ENCODE data around the gene OTUB2.

The OTUB2 gene

DNA sequence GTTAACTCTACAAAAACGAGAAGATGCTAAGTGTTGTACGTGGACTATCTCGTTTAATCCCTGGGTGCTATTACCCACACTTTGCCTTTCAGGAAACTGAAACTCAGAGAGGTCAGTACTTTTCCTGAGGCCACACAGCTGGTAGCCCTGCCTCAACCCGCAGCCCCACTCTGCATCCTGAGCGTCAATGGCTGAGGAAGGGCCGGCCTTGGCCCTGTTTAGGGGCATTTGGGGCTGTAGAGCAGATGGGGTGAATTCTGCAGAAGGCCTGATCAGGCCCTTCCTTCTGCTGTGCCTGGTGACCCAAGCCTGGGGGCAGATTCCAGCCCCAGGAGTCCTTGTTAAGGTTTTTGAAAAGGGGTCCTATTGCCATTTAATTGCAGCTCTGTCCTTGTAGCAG is 32.8 kb upstream of the OTUB2 start:
- DNase-seq (ENCODE audit: extremely low spot score), result no peak
- ChIA-PET CTCF (interaction anchor here (1.0 to 17.4 kb wide), 9 partner anchors 10 to 187 kb away, joined by 3 to 664 read pairs (median 5); partner anchors contain the start of gene ASB2), POLR2A (interaction anchor here (1.1 to 1.6 kb wide), 2 partner anchors 32 to 34 kb away, joined by 3 to 5 read pairs; no protein-coding TSS in a partner anchor)
- TF ChIP-seq, protein P1, sequence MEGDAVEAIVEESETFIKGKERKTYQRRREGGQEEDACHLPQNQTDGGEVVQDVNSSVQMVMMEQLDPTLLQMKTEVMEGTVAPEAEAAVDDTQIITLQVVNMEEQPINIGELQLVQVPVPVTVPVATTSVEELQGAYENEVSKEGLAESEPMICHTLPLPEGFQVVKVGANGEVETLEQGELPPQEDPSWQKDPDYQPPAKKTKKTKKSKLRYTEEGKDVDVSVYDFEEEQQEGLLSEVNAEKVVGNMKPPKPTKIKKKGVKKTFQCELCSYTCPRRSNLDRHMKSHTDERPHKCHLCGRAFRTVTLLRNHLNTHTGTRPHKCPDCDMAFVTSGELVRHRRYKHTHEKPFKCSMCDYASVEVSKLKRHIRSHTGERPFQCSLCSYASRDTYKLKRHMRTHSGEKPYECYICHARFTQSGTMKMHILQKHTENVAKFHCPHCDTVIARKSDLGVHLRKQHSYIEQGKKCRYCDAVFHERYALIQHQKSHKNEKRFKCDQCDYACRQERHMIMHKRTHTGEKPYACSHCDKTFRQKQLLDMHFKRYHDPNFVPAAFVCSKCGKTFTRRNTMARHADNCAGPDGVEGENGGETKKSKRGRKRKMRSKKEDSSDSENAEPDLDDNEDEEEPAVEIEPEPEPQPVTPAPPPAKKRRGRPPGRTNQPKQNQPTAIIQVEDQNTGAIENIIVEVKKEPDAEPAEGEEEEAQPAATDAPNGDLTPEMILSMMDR (IDR thresholded peaks at IDR 0.05; ENCODE audit: control extremely low read depth, extremely low read depth, low read depth, missing control alignments), result no peak

DNA sequence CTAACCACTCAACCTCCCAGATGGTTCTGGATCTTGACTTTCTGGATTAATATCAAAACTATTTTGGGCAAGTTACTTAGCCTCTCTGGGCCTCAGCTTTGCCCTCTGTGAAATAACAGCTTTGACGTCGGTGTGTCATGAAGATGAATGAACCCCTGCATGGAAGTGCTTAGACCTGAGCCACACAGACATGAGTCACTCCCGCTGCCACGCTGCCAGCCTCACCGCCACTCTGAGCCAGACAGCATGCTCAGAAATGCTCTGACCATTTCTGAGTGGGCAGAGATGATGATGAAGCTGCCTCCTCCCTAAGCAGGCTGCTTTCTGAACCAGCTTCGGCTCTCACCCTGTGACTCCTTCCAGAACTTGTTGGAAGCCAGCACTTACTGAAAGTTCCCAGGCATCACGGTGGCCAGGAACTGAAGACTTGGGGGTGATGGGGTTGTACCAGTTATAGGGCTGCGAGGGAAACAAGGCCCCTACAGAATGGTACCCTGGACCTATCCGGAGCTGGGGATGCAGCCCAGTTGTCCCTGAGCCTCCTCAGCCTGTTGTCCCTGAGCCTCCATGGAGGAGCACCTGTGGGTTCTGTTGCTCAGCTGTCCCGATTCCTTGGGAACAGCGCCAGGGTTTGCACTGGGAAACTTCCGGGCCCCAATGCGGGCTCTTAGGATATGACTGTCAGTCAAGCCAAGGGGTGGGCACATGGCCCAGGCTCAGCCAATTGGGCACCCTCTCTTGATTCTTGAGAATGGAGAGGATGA is 31.0 kb upstream of the OTUB2 start:
- CTCF ChIA-PET, result interaction anchor here (1.2 to 17.4 kb wide), 3 partner anchors 14 to 53 kb away, joined by 5 to 664 read pairs (median 124); partner anchors contain the start of gene ASB2

DNA sequence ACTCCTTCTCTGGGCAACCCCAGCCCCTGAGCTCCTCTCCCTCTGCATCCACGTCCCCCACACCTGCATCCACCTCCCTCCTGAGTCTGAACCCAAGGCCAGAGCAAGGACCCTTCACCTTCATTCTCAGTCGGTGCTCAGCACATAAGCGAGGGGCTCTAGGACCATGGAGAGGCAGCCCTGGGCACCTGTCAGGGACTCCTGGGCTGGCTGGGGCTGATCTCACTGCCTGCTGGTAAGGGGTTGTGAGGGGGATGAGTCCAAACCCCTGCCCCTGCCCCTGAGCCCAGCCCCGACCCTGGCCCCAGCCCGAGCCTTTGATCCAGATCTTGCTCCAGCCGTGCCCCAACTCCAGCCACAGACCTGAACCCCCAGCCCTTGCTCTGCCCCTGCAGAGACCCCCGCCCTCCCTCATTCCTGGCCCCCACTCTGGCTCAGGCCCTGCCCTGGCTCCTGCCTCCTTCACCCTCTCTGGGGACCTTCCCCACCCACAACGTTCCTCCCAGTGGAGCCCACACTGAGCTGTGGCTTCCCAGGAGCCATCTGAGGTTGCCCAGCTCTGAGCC is 29.9 kb upstream of the OTUB2 start:
- ChIA-PET POLR2A (interaction anchor here (0.6 kb wide), 1 partner anchor 17 kb away, joined by 3 read pairs; no protein-coding TSS in a partner anchor), CTCF (interaction anchor here (1.1 to 17.4 kb wide), 6 partner anchors 14 to 54 kb away, joined by 4 to 664 read pairs (median 62); partner anchors contain the start of gene ASB2)
- TF ChIP-seq, protein P1 (IDR thresholded peaks at IDR 0.05; ENCODE audit: control extremely low read depth, extremely low read depth, low read depth, missing control alignments), result no peak
- no peak for DNase-seq (ENCODE audit: extremely low spot score)

More for the DNA sequence above, 31.0 kb upstream of the OTUB2 start:
- DNase-seq (ENCODE audit: extremely low spot score), result no peak
- TF ChIP-seq, protein P1 (IDR thresholded peaks at IDR 0.05; ENCODE audit: control extremely low read depth, extremely low read depth, low read depth, missing control alignments), result no peak
- POLR2A ChIA-PET, result interaction anchor here (0.6 kb wide), 2 partner anchors 20 to 33 kb away, joined by 3 to 5 read pairs; no protein-coding TSS in a partner anchor

DNA sequence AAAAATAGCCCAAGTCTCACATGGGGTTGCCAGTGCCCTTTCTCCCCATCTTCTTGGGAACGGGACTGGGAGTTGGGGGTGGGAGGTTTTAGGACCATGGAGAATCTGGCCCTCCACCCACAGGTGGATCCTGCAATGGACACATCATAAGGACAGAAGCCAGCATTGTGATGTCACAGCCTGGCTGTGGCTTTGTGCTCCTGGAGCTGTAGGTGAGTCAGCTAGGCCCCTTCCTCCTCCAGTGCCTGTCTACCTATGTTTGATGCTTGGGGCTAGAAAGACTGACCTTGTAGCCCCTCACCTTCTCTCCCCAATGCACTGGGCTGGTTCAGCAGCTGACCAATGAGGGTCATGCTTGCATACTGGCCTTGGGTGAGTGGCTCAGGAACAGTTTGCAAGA is 29.1 kb upstream of the OTUB2 start, which contains the start of gene CCDC197:
Gene CCDC197, plus strand, starts transcription at position 220 of the 400 bp plus-strand sequence. CDS start 831 bp downstream, outside the sequence.
- no peak for DNase-seq (ENCODE audit: extremely low spot score)
- TF ChIP-seq, protein P1 (IDR thresholded peaks at IDR 0.05; ENCODE audit: control extremely low read depth, extremely low read depth, low read depth, missing control alignments), result no peak
- CTCF ChIA-PET, result interaction anchor here (1.1 to 17.4 kb wide), 5 partner anchors 16 to 55 kb away, joined by 4 to 664 read pairs (median 90); partner anchors contain the start of gene ASB2
- POLR2A ChIA-PET, result interaction anchor here (0.6 kb wide), 1 partner anchor 34 kb away, joined by 3 read pairs; no protein-coding TSS in a partner anchor

DNA sequence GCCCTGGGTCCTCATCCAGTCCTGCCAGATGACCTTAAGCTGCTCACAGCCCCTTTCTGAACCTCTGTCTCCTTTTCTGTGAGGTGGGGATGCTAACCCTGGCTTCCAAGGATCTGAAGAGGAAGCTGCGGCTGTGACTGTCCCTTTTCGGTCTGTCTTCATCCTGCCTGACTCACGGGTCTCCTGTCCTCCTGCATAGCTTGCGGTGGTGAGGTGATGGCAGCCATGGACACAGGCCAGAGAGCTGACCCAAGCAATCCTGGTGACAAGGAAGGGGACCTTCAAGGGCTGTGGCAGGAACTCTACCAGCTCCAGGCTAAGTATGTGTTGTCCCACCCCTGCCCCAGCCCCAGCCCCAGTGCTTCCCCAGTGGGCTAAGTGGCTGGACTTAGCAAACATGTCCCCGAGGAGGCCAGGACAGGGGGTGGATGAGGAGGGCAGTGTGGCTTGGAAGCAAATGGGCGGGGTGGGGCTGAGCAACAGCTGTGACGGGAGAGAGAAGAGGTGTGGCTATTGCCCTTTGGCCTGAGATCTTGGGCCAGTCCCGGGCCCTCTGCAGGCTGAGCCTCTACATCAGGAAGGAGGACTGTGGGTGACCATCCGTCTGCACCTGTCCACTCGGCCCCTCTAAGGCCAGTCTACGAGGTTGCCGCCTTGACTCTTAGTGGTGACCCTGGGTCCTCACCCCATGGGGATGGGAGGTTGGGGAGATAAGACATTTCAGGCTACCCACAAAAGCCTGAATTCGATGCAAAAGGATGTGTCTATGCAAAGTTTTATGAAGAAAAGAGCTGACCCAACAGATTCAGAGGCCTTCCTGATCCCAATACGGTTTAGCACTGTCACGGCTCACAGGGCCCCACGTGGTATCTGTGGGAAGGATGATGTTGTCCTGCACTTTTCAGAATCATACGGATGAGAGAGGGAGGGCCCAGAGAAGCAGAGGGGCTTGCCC is 27.9 kb upstream of the OTUB2 start:
- ChIA-PET CTCF (interaction anchor here (1.7 to 17.4 kb wide), 7 partner anchors 8 to 56 kb away, joined by 4 to 664 read pairs (median 34); partner anchors contain the start of gene ASB2), POLR2A (interaction anchor here (0.7 to 1.4 kb wide), 4 partner anchors 39 to 58 kb away, joined by 3 to 6 read pairs (median 4); no protein-coding TSS in a partner anchor)
- no peak for DNase-seq (ENCODE audit: extremely low spot score)
- TF ChIP-seq, protein P1 (IDR thresholded peaks at IDR 0.05; ENCODE audit: control extremely low read depth, extremely low read depth, low read depth, missing control alignments), result no peak
